ENCODE measurements around the gene CDH1.

- no peak for TF ChIP-seq CTCF (IDR thresholded peaks at IDR 0.05)
- no peak for TF ChIP-seq POLR2AphosphoS5 (IDR thresholded peaks at IDR 0.05; ENCODE audit: low read depth, low read length)
- TF ChIP-seq SIN3A (IDR thresholded peaks at IDR 0.05; ENCODE audit: borderline replicate concordance, insufficient read depth, low read depth, low read length), result no peak
- TF ChIP-seq TCF7L2 (IDR thresholded peaks at IDR 0.05; ENCODE audit: low read depth, low read length), result no peak
- TF ChIP-seq REST (IDR thresholded peaks at IDR 0.05; ENCODE audit: insufficient read depth in 1 of 2, low read depth in 2 of 2, low read length in 1 of 2), result no peak
Measured at GRCh38 chr16:68724797-68725196, 12.3 kb upstream of the CDH1 start.

All from Panc1 (cell line).